HG03064 (cell line): Measurements from ENCODE around the gene HPCAL4.

Experiments used
- ATAC-seq: cut with Tn5 transposase; IDR thresholded peaks from one replicate; pipeline ENCODE4 v1.9.1; 2021; ENCODE audit warnings: low read depth; ENCODE audit not compliant: unreplicated experiment

The HPCAL4 gene

DNA sequence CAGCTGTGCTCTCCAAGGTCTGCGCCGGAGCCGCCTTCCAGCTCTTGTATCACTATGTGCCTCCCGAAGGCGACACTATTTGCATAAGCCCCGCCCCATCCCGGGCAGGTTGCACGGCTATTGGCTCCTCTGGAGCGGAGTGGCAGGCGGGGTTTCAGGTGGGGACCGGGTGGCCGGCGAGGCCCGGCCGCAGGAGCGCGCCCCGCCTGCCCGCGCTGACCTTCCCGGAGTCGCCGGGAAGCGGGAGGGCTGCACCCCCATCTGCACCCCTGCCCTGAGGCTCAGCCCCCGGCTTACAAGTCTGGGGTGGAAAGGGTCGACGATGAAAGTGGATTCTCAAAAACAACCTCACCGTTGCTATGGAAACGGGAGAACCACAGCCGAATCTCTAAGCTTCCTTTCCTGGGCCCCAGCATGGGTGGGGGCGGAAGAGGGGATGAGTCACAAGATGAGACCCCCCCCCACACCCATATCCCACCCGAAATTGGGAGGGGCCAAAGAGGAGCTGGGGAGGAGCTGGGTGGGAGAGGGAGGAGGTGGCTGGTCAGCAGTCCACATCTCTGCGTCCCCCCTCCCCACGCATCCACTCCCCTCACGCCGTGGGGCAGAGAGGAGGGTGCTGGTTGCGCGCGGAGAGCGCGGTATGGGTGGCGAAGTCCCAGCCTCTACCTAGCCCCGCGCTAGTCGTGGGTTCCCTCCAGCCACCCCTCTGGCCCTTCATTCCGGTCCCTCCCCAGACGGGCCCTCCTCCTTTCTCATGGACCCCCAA, at the start of gene HPCAL4:
HPCAL4 (minus strand) TSS at position 51 of the 769 bp plus-strand sequence. CDS start 6,830 bp downstream, outside the sequence.
- ATAC-seq: no peak

DNA sequence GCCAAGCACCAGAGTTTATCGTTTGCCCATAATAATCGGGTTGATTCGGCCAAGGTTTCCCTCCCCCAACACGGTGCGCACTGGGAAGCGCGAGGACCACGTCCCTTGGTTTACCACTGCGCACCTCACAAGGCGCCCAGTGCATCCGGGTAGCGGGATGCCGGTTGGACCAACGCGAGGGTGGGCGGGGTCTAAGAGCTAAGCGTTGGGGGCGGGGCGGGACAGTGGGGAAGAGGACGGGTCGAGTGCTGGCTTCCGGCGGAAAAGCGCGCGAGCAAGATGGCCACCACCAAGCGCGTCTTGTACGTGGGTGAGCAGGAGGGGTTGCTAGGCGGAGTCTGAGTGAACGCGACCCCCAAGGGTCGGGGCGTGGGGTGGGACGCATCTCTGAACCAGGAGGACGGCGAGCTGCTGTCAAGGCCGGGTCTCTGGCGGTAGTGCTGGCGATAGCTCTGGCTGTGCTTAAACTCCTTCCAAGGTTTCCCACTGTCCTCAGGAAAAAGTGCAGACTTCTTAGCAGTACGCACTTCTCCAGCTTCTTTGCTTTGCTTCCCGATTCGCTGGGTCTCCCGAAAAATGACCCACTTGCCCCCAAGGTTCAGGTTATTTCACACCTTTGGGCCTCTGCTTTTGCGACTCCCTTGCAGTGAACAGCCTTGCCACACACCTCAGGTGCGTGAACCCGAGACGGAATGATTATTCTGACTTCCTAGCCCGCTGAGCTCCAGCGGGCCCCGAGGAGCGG, 47.6 kb upstream of the HPCAL4 start, which contains the start of gene PPIE:
PPIE (plus strand) TSS at position 261 of the 745 bp plus-strand sequence; CDS start at position 280, 19 bp downstream.
- ATAC-seq: peak; percentile 81

DNA sequence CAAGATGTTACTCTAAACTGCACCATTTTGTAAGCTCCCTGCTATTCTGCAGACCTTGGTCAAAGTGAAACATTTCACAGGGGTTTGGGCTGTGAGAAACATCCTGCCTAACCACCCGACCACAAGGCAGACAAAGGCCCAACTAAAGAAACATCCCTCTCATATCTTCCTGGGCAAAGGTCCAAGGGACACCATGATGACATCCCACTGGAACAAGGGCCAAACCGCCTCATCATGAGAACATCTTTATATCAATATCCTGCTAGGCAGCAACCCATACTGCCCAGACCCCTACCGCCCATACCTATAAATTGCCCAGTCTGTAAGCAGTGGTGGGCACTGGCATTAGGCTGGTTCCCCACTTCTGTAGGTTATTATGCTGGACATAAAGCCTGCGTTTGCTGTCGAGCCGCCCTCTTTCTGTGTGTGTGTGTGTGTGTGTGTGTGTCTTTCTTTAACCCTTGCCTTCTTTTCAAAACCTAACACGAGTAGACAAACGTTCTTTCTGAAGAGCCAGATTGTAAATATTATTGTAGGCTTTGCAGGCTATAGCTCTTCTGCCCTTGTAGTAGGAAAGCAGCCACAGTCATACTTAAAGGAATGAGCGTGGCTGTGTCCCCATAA, 46.4 kb upstream of the HPCAL4 start:
- no peak for ATAC-seq

DNA sequence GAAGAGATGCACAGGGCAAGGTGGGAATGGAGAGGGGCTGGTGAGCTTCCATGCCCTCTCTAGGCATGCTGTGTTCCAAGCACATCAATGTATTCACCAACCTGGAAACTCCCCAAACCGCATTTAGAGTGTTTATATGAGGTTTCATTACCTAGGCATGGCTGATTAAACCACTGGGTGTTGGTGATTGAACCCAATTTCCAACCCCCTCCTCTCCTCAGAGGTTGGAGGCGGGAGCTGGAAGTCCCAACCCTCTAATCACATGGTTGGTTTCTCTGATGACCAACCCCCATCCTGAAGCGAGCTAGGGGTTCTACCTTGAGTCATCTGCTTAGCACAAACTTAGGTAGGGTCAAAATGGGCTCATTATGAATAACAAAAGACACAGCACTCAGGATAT, 44.5 kb upstream of the HPCAL4 start:
- ATAC-seq: no peak

DNA sequence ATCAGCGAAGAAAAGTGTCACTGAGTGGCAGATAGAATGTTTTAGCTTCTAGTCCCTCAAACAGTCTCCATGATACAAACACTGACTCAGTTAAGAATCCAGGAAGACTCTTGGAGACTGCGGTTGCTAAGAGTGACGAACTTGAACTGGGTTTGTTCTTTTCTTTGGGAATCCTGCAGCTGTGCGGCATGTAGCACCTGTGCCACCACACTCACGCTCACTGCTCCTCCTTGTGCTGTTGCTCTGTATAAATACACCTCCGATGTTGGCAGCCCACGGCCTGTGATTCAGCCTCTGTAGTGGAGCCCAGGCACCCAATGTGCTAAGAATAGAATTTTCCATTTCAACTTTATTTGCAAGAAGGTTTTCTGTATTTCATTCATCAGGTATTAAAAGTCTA, 41.9 kb upstream of the HPCAL4 start:
- no peak for ATAC-seq

DNA sequence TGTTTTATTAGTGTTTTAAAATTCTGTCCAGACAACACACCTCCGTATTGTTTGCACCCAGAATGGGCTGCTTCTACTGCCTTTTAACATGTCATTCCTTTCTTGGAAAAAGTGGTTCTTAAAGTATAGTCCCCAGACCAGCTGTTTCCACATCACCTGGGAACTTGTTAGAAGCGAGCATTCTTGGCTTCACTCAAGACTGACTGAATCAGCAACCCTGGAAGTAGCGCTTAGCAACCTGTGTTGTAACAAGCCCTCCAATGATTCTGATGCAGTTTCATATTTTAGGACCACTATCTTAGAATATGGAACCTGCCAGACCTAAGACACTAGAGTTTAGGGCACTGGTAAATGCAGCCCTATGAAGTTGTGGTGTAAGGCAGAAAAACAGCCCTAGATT, 41.5 kb upstream of the HPCAL4 start:
- ATAC-seq: no peak

DNA sequence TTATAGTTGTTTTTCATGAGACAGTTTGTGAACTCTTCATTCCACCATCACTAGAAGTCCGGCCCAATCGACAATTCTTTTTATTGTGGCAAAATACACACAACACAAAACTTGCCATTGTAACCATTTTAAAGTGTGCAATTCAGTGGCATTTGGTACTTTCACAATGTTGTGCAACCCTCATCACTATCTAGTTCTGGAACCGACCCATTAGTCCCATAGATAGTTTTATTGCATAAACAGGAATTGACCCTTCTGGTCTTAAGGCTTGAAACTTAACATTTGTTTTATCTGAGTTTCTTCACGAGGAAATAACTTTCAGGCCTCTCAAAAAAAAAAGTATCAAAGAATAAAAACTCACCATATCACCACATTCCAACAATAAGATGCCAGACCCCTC, 38.6 kb upstream of the HPCAL4 start:
- ATAC-seq: no peak

DNA sequence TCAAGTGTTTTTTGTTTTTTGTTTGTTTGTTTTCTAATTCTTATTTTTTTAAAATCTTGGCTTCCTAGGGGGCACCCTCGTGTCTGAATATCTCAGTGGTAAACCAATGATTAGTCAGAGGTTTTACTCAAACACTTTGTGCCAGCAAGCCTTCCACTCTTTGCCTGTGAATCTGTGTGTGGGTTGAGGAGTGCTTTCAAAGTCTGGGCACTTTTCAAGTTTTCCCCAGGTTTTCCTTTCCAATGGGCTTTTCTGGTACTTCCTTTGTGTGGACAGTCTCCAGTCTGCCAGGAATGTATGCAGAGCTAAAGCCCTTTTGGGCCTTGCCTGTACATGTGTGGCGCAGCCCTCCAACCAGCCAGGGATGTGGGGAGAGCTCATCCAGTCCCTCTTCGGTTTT, 37.8 kb upstream of the HPCAL4 start:
- no peak for ATAC-seq

DNA sequence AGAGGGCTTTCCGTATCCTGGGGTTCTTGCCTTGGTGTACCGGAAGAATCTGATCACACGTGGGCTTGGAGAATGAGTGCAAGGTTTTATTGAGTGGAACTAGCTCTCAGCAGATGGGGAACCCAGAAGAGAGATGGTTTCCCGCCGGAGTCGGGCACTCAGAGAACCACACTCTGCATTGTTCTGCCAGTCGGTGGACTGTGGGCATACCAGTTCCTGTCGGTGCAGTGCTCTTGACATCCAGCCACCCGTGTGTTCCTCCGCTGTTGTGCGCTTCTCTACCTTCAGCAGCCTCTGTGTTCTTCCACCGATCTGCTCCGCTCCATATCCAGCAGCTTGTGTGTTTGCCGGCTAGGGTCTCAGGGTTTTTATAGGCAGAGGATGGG, 36.7 kb upstream of the HPCAL4 start:
- ATAC-seq: no peak

DNA sequence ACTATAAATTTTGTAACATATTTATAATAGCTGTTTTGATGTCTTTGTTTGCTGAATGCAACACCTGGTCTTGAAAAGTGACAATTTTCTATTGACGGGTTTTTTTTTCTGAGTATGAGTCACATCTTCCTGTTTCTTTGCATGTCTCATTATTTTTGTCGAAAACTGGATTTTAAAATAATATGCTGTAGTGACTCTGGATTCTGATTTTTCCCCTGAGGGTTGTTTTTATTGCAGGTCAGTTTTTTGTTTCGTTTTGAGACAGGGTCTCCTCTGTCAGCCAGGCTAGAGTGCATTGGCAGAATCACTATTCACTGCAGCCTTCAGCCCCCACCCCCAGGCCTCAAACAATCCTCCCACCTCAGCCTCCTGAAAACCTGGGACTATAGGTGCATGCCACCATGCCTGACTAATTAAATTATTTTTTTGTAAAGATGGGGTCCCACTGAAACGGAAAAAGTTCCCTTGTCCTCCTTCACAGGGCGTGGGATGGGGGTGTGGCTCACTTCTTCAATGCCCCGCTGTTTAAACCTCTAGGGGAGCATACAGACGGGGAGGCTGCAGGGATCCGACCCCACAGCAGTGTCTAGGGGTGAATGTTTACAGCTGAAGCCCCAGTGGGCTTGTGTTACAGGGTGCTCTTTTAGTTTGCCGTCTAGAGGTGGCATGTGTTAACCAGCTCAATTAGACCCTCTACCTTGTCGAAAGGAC, 36.1 kb upstream of the HPCAL4 start:
- ATAC-seq: no peak

DNA sequence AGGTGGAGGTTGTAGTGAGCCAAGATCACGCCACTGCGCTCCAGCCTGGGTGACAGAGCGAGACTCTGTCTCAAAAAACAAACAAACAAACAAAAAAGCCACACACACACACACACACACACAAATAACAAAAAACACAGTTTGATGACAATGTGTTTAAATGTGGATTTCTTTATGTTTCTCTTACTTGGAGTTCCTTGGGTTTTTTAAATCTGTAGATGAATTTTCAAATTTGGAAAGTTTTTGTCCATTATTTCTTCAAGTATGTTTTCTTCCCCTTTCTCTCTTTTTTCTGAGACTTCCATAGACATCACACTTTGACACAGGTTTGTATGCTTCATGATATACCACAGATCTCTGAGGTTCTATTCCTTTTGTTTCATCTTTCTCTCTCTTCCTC, 35.4 kb upstream of the HPCAL4 start:
- no peak for ATAC-seq

DNA sequence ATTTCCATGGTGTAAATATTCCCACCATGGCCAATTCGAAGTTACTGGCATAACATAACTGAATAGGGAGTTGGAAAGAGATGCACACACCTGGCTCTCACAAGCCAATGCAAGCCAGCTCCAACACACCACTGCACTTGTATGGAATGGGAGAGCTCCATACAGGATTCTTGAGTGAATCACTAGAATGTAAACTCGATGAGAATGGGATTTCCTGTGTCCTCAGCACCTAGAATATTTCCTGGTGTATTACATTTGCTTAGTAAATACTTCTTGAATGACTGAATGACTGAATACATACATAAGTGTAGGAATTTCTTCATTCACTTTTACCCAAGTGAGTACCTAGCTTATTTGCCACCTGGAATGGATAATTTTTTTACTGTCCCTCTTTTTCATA, 31.3 kb upstream of the HPCAL4 start:
- no peak for ATAC-seq

DNA sequence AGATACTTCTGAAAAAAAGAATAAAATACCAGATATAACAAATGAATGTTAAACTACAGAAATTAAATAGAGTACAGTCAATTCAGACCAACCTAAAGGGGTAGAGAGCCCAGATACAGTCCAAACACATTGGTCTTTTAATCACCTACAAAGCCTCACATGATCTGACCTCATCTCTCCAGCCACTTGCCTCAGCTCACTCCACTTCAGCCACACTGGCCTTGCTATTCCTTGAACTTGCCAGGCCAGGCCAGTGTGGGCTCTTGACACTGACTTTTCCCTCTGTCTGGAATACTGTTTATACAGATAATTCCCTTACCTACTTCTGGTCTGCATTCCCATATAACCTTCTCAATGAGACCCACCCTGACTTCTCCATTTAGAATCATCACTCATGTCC, 30.4 kb upstream of the HPCAL4 start:
- ATAC-seq: no peak

DNA sequence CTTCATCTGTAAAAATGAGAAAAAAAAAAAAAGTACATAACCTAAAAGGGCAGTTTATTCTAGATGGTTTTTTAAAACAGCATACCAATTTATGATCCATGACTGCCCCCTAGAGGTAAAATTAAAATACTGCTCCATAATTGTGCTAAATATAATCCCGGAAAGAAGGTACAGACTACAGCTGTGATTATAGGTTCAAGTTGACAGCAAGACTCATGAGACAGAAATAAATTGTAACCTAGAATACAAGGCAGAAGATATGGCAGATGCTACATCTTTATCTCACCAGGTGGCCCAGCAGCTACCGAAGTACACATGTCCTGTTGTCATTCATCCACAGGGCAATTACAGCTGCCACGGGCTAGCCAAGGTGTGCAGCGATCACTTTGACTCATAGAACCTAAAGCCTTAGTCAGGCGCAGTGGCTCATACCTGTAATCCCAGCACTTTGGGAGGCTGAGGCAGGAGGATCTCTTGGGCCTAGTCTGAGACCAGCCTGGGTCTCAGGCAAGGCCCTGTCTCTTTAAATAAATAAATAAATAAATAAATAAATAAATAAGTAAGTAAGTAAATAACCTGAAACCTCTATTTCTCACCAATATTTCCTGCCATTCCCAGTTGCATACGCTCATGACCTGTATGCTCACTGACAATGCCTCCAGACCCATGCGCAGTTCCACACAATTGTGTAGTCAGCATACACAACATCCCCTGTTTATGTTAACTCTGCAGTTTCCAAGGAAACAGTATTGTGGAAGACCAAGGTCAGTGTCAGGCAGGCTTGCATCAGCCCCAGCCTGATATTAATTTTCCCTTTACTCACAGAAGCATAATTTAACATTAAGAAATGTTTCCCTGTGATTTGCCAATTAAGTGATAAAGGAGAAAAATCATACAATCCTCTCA, 29.1 kb upstream of the HPCAL4 start:
- ATAC-seq: no peak

DNA sequence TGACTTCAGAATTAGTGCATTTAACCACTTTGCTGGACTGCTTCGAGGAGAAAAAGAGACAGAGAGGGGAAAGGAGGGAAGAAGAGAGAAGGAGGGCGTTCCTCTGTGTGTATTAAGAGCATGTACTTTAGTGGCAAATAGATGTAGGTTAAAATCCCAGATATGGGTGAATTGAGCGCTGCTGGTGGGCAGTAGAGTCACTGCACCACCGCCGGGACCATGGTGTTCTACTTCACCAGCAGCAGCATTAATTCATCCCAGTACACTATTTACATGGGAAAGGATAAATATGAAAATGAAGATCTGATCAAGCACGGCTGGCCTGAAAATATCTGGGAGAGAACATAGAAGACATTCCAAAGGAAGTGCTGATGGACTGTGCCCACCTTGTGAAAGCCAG, 26.6 kb upstream of the HPCAL4 start:
- no peak for ATAC-seq

DNA sequence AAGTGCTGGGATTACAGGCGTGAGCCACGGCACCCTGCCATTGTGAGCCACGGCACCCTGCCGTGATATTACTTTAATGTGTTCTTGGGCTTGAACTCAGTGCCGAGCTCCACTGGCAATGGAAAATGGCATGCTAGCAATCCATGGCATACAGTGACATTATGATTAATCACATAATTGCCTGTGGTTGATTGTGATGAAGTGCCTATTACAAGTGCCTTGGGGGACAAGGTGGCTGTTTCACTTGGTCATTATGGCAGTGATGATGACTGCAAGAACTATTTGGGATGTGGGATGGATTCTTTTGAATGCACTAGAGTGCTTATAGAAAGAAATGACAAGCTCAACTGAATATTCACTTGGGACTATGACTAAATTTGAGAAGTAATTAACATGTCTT, 22.3 kb upstream of the HPCAL4 start:
- ATAC-seq: no peak

DNA sequence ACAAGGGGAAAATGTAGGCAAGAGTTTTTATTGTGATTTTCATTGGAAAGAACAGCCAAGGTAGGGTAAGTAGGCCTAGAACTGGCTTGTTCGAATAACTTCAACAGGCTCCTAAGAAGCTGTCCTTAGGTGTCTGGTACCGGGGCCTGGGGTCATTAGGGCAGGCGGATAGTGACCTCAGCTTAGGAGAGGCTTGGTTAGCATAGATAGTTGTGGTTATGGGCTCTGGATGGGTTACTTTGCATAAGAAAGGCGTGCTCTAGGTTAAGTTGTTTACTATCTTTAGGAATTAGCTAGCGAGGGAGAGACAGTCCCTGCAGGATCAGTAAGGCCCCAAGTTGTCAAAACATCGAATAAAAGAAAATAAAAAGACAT, 20.7 kb upstream of the HPCAL4 start:
- no peak for ATAC-seq

DNA sequence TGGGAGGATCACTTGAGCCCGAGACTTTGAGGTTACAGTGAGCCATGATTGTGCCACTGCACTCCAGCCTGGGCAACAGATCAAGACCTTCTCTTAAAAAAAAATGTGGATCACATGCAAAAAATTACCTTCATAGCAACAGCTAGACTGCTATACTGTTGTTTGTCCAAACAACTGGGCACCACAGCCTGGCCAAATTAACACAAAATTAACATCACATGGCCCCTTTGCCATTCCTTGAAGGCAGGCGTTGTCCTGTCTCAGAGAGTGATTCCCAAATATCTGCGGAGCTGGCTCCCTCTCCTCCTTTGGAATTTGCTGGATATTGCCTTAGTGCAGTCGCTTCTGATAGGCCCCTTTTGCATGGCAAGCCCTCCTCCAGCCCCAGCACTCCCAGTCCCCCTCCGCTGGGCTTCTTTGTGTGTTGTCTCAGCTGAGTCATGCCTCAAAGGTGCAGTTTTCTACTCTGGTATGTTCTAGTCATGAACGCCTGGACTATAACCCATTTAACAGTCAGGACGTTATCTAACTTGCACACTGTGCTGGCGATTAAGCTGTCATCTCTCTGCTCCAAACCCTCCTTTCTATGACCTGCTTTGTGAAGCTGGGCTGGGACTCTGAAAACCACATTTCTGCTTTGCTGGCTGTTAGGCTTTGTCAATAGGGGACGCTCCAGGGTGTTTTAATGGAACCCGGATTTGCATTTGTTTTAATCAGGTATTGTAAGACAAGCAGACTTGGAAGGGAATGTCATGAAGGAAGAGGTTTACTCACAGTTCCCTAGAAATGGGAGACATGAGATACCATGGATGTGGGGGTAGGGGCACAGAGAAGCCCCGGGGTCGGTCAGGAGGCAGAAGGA, 20.1 kb upstream of the HPCAL4 start:
- ATAC-seq: no peak

DNA sequence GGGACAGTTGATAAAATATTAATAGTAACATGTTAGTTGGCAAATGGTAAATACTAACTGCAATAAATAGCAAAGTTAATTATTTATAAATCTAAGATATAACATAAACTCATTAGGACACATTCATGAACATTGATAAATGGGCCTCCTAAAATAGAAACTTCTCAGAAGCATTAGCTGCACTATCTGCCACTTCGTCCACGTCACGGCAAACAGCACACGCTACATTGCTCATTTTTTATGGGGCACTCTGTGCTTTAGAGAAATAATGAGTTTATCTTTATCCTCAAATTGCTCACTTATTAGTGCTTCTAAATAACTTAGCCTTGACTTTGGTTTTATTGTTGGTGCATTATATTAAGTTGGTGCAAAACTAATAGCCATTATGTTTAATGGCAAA, 16.3 kb upstream of the HPCAL4 start:
- ATAC-seq: no peak
